ENCODE results near the gene ACTRT2.

DNA sequence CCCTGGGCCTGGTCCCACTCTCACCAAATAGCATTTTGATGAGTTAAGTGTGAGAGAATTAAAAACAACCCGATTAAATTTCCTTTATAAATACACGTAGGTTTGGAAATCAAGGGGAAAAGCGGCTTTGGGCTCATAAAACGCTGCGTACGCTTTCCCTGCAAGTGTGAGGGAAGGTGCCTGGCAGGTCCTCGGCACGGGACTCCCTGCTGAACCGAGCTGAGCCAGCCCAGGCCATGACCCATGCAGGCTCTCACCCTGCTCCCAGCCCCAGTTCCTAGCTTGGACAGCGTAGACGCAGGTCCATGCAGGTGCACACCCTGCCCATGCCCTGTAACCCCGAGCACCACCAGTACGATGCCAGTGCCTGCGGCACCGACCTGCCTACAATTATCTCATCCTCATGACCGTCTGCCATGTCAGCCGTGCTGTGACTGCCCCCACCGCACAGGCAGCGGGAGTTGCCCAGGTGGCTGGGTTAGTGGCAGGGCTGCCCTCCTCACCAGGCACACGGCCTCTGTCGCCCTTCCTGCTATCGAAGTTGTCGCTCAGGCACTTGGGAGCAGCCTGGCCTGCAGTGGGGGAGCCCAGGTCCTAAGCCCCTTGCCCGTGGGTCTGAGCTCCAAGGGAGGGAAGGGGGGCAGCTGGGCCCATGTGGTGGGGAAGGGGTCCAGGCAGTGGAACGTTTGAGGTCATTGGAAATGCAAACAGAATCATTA is 41.0 kb upstream of the ACTRT2 start:
- TF ChIP-seq, protein P1, sequence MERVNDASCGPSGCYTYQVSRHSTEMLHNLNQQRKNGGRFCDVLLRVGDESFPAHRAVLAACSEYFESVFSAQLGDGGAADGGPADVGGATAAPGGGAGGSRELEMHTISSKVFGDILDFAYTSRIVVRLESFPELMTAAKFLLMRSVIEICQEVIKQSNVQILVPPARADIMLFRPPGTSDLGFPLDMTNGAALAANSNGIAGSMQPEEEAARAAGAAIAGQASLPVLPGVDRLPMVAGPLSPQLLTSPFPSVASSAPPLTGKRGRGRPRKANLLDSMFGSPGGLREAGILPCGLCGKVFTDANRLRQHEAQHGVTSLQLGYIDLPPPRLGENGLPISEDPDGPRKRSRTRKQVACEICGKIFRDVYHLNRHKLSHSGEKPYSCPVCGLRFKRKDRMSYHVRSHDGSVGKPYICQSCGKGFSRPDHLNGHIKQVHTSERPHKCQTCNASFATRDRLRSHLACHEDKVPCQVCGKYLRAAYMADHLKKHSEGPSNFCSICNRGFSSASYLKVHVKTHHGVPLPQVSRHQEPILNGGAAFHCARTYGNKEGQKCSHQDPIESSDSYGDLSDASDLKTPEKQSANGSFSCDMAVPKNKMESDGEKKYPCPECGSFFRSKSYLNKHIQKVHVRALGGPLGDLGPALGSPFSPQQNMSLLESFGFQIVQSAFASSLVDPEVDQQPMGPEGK (CRISPR knock-in tag; IDR thresholded peaks at IDR 0.05; ENCODE audit: borderline replicate concordance) = no peak
- TF ChIP-seq ZFP3 (CRISPR knock-in tag; IDR thresholded peaks at IDR 0.05) (no peak), GLIS3 (CRISPR knock-in tag; IDR thresholded peaks at IDR 0.05) (no peak), ZNF70 (CRISPR knock-in tag; IDR thresholded peaks at IDR 0.05) (no peak), ZFP30 (CRISPR knock-in tag; IDR thresholded peaks at IDR 0.05) (no peak)

Data from SK-N-SH treated with all-trans-retinoic acid at 6 μM for 48 hours (cell line).